ENCODE data around the gene TBC1D17. TPM values are rescaled to one million over a fixed set of nuclear protein-coding genes. Genes with fewer than 3 reads are reported as not detected.

The TBC1D17 gene
- total and polyA plus RNA-seq, 2 of the 13 experiments (the other 11 are each of a cell fraction or from before 2014, with no cell fraction given) = 9.7 to 16.9 TPM

DNA sequence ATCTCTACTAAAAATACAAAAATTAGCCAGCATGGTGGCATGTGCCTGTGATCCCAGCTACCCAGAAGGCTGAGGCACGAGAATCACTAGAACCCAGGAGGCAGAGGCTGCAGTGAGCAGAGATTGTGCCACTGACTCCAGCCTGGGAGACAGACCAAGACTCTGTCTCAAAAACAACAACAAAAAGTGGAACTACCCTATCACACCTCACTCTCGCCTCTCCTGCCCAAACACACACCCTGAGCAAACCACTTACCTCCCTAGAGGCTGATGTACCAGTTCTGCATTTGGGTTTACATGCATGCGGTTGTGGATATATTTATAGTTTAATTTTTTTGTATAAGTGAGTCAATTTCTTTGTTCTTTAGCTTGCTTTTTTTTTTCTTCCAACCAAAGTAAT lies 34.2 kb upstream of the TBC1D17 start:
- peaks cover 12% of the 10 kb centered on the region for H3K4me1 ChIP-seq (ENCODE audit: insufficient read depth, low read length)
- intact Hi-C loops (cut with micrococcal nuclease; ENCODE audit: unreplicated experiment) (no loop called here), in situ Hi-C loops (cut with HindIII; ENCODE audit: extremely low pct_ligation_motif_present, low pct_unique_long_range_greater_than_20kb) (no loop called here)
- H3K4me3 ChIP-seq (replicated peaks in 1 of 3; ENCODE audit: insufficient read depth in 1 of 3, low read depth in 2 of 3, low read length in 3 of 3) = no peak overlapping the region
- ChIA-PET CTCF (ENCODE audit: low intra/inter-chr PET ratio, low total read pairs) (no interaction called here), POLR2A (interaction anchor here (0.6 kb wide), 1 partner anchor 10 kb away, joined by 3 read pairs; no protein-coding TSS in a partner anchor)
- ATAC-seq (no peak), FAIRE-seq (no peak), DNase-seq (ENCODE audit: low spot score) (no peak)
- H3K36me3 ChIP-seq (replicated peaks in 1 of 2; ENCODE audit: control insufficient read depth in 1 of 2, insufficient read depth in 2 of 2, low read length in 2 of 2) = peaks cover 4 to 15% of the 10 kb centered on the region in 2 experiments; a peak in 3 of 5 replicates
- H3K4me2 ChIP-seq (ENCODE audit: low read depth, low read length) = no peak overlapping the region
- H3K9ac ChIP-seq (ENCODE audit: insufficient read depth, low read depth, low read length) = no peak overlapping the region
- H2AFZ ChIP-seq (ENCODE audit: low read length) = no peak overlapping the region
- H3K27ac ChIP-seq (ENCODE audit: extremely low read length, insufficient read depth, low read length) = no peak overlapping the region
- WGBS (ENCODE audit: low lambda C conversion rate) = 95% methylated on average over 3 of the region's 3 CpGs
- no peaks in the 10 kb centered on the region for H3K9me3 ChIP-seq (ENCODE audit: low read length)
- H3K27me3 ChIP-seq (ENCODE audit: control insufficient read depth in 1 of 2, insufficient read depth in 2 of 2, low read length in 2 of 2) = no peaks in the 10 kb centered on the region
- no peak for TF ChIP-seq ZNF652 (CRISPR knock-in tag; IDR thresholded peaks at IDR 0.05; ENCODE audit: borderline replicate concordance, low read depth)
- BruUV-seq (replicated peaks) = no TSS peak
- no peaks in the 10 kb centered on the region for H3K79me2 ChIP-seq (ENCODE audit: insufficient read depth, low read length)
- no peaks in the 10 kb centered on the region for H4K20me1 ChIP-seq (ENCODE audit: insufficient read depth, low read length)

DNA sequence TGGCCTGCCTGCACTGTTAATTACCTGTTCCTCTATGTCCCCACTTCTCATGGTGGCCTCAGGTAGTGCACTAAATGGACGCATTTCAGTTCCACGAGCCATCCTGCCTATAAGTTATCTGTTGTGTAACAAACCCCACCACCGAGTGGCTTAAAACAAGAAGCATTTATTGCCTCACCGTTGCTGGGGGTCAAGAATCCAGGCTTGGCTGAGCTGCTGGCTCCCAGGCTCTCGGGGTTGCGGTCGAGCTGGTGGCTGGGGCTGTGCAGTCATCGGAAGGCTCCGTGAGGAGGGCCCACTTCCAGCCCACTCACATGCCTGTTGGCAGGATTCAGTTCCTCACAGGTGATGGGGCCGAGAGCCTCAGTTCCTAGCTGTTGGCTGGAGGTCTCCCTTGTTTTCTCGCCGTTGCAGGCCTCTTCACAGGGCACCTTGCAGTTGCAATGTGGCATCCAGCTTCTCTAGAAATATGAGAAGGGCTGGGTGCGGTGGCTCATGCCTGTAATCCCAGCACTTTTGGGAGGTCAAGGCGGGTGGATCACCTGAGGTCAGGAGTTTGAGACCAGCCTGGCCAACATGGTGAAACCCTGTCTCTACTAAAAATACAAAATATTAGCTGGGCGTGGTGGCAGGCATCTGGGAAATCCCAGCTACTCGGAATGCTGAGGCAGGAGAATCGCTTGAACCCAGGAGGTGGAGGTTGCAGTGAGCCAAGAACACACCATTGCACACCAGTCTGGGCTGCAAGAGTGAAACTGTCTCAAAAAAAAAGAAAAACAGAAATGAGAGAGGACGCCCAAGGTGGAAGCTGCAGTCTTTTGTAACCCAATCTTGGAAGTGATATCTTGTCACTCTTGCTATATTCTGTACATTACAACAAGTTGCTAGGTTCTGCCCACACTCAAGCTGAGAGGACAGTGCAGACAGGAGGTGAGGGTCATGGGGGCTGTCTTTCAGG lies 33.1 kb upstream of the TBC1D17 start:
- BruUV-seq (replicated peaks) = no TSS peak
- CTCF ChIA-PET (ENCODE audit: low intra/inter-chr PET ratio, low total read pairs) = no interaction called here
- no peak overlapping the region for H2AFZ ChIP-seq (ENCODE audit: low read length)
- no peaks in the 10 kb centered on the region for H3K79me2 ChIP-seq (ENCODE audit: insufficient read depth, low read length)
- intact Hi-C loops (cut with micrococcal nuclease; ENCODE audit: unreplicated experiment) (no loop called here), in situ Hi-C loops (cut with HindIII; ENCODE audit: extremely low pct_ligation_motif_present, low pct_unique_long_range_greater_than_20kb) (no loop called here)
- WGBS (ENCODE audit: low lambda C conversion rate) = 53% methylated on average over 9 of the region's 18 CpGs
- no peaks in the 10 kb centered on the region for H3K9me3 ChIP-seq (ENCODE audit: low read length)
- no peaks in the 10 kb centered on the region for H4K20me1 ChIP-seq (ENCODE audit: insufficient read depth, low read length)
- peak overlapping the region in 1 of 3 experiments; percentile 44; a peak in 1 of 6 replicates for H3K4me3 ChIP-seq (replicated peaks in 1 of 3; ENCODE audit: insufficient read depth in 1 of 3, low read depth in 2 of 3, low read length in 3 of 3)
- no peaks in the 10 kb centered on the region for H3K27me3 ChIP-seq (ENCODE audit: control insufficient read depth in 1 of 2, insufficient read depth in 2 of 2, low read length in 2 of 2)
- H3K4me2 ChIP-seq (ENCODE audit: low read depth, low read length) = peak overlapping the region; percentile 62
- ATAC-seq (peak; percentile 74), FAIRE-seq (peak; percentile 47), DNase-seq (ENCODE audit: low spot score) (peak; percentile 29)
- H3K27ac ChIP-seq (ENCODE audit: extremely low read length, insufficient read depth, low read length) = peak overlapping the region; percentile 34
- peaks cover 2 to 6% of the 10 kb centered on the region in 2 experiments; a peak in 2 of 5 replicates for H3K36me3 ChIP-seq (replicated peaks in 1 of 2; ENCODE audit: control insufficient read depth in 1 of 2, insufficient read depth in 2 of 2, low read length in 2 of 2)
- H3K4me1 ChIP-seq (ENCODE audit: insufficient read depth, low read length) = peaks cover 12% of the 10 kb centered on the region
- no peak overlapping the region for H3K9ac ChIP-seq (ENCODE audit: insufficient read depth, low read depth, low read length)
- POLR2A ChIA-PET = no interaction called here
- TF ChIP-seq MEIS2 (CRISPR knock-in tag; IDR thresholded peaks at IDR 0.05) (no peak), ELF1 (CRISPR knock-in tag; IDR thresholded peaks at IDR 0.05) (no peak), ZBTB3 (CRISPR knock-in tag; IDR thresholded peaks at IDR 0.05; ENCODE audit: borderline replicate concordance, low read depth) (no peak), KDM6A (CRISPR knock-in tag; IDR thresholded peaks at IDR 0.05; ENCODE audit: low read depth) (no peak), RBFOX2 (IDR thresholded peaks at IDR 0.05; ENCODE audit: low read depth, low read length) (no peak), ZNF687 (CRISPR knock-in tag; IDR thresholded peaks at IDR 0.05) (peak; percentile 16; the same call in 1 of the 2 replicates), SPEN (CRISPR knock-in tag; IDR thresholded peaks at IDR 0.05; ENCODE audit: low read depth) (no peak), PCBP1 (IDR thresholded peaks at IDR 0.05; ENCODE audit: borderline replicate concordance, low read depth, low read length) (no peak), MZF1 (CRISPR knock-in tag; IDR thresholded peaks at IDR 0.05; ENCODE audit: borderline replicate concordance) (no peak), MAZ (IDR thresholded peaks at IDR 0.05; ENCODE audit: borderline replicate concordance, low read depth, low read length) (no peak), MAZ (CRISPR knock-in tag; IDR thresholded peaks at IDR 0.05; ENCODE audit: low read depth) (no peak)
- TF ChIP-seq, protein P1, sequence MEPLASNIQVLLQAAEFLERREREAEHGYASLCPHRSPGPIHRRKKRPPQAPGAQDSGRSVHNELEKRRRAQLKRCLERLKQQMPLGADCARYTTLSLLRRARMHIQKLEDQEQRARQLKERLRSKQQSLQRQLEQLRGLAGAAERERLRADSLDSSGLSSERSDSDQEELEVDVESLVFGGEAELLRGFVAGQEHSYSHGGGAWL (CRISPR knock-in tag; IDR thresholded peaks at IDR 0.05) = no peak
